IPS-18c (cell line): Measurements from ENCODE around the gene PLEKHM1.

ENCODE experiments used
- H3K4me3 ChIP-seq: 2 replicates; pipeline ENCODE4 v1.7.0; 2013; ENCODE audit warnings: low read depth, mild to moderate bottlenecking, low read length, moderate library complexity; ENCODE audit not compliant: insufficient read depth
- H3K9me3 ChIP-seq: one replicate; pipeline ENCODE4 v1.6.1; 2013; ENCODE audit warnings: mild to moderate bottlenecking, low read length, moderate library complexity; ENCODE audit not compliant: control insufficient read depth, insufficient read depth

PLEKHM1 gene

GRCh38 chr17:45395569-45396415, 94.7 kb downstream of the PLEKHM1 start:
- H3K4me3 ChIP-seq = no peak overlapping the region

DNA sequence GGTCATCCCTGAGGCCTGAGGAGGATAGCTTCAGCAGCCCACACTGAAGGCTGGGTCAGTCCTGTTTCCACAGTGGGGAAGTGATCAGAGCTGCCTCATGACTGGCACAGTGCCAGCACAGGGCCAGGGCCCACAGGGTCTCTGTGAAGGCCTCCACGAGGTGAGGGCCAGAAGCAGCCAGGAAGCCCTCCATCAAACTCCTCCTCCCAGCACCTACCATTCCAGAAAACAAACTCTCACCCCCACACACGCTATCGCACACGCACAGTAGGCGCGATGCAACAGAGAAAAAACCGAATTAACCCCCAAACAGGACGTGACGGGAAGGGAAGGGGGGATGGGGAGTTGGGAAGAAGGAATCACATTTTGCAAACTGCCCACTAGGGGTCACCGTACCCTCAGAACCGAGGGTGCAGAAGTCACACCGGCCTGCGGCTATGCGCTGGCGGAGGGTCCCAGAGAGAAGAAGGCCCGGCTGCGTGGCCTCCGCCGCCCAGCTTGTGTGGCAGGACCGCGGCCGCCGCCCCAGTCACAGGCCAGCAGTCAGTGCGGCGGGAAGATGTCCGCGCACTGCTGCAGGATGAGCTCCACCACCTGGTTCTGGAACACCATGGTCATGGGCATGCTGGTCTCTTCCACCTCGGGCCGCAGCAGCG, 95.5 kb downstream of the PLEKHM1 start:
- Histone ChIP-seq H3K4me3 (peak overlapping the region; percentile 21; the same call in 1 of the 2 replicates), H3K9me3 (peaks cover 2% of the 10 kb centered on the region)

More at GRCh38 chr17:45395569-45396415, 94.7 kb downstream of the PLEKHM1 start:
- peaks cover 2% of the 10 kb centered on the region for H3K9me3 ChIP-seq

GRCh38 chr17:45394564-45394912, 96.0 kb downstream of the PLEKHM1 start:
- H3K9me3 ChIP-seq = peaks cover 2% of the 10 kb centered on the region
- no peak overlapping the region for H3K4me3 ChIP-seq

DNA sequence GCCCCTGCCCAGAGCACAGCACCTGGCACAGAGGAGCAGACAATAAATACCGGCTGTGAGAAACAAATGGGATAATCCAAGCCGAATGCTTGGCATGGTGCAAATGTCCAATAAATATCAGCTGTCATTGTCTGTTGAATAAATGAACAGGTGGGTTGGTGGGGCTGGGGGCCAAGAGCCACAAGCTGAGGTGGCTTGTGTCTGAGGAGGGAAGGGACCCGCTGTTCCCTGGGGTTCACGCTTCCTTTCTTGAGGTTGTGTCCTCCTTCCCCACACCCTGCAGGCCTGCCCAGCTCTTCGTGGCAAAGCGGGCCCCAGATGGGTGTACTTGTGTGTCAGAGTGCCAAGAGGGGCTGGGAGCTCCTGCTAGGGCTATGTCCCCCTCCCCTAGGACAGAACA, 96.4 kb downstream of the PLEKHM1 start:
- H3K9me3 ChIP-seq = peaks cover 2% of the 10 kb centered on the region
- H3K4me3 ChIP-seq = no peak overlapping the region

GRCh38 chr17:45393411-45393810, 97.1 kb downstream of the PLEKHM1 start:
- Histone ChIP-seq H3K9me3 (peaks cover 2% of the 10 kb centered on the region), H3K4me3 (no peak overlapping the region)

DNA sequence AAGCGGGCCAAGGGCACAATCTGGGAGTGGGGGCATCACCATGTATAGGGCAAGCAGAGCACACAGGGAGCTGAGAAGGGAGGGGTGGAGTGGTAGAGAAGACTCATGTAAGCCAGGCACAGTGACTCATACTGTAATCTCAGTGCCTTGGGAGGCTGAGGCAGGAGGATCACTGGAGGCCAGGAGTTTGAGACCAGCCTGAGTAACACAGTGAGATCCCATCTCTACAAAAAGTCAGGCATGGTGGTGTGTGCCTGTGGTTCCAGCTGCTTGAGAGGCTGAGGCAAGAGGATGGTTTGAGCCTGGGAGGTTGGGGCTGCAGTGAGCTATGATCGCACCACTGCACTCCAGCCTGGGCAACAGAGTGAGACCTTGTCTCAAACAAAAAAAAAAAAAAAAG, 98.6 kb downstream of the PLEKHM1 start:
- H3K9me3 ChIP-seq = peaks cover 2% of the 10 kb centered on the region

GRCh38 chr17:45391291-45391690, 99.2 kb downstream of the PLEKHM1 start:
- Histone ChIP-seq H3K9me3 (peaks cover 2% of the 10 kb centered on the region), H3K4me3 (no peak overlapping the region)

More for the DNA sequence above, 98.6 kb downstream of the PLEKHM1 start:
- no peak overlapping the region for H3K4me3 ChIP-seq

DNA sequence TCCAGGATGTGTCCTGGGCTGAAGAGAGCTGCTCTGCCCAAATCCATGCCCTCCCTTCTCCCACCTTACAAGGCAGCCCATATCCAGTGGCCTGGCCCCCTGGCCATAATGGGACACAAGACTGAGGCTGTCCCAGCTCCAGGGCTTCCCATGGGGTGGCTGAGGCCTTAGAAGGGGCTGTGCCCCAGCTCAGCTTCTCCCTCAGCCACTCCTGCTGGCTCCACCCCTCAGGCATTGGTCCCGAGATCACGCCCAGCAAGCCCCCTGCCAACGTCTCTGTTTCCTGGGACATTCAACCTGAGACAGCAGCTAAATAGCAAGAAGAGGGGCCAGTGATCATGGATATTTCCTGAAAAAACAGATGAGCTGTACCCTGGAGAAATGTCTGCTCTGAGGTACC, 101.2 kb downstream of the PLEKHM1 start:
- no peak overlapping the region for H3K4me3 ChIP-seq
- peaks cover 2% of the 10 kb centered on the region for H3K9me3 ChIP-seq

GRCh38 chr17:45388604-45389325, 101.8 kb downstream of the PLEKHM1 start:
- H3K9me3 ChIP-seq = peaks cover 2% of the 10 kb centered on the region
- H3K4me3 ChIP-seq = no peak overlapping the region

DNA sequence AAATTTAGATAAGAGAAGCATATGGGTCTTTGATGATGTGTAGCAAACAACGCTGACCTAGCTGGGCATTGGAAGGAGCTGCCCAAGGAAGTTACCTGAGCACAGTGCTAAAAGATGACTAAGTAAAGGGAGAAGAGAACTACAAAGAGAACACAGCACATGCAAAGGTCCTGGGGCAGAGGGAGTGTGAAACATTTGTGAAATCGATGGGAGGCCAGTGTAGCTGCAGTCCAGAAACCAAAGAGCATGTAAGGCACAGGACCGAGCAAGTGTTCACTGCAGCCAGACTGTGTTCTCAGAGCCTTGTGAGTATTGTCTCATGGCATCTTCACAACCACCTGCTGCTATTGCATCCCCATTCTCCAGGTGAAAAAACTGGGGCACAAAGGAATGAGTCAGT, 102.8 kb downstream of the PLEKHM1 start:
- peaks cover 2% of the 10 kb centered on the region for H3K9me3 ChIP-seq

GRCh38 chr17:45386178-45386577, 104.3 kb downstream of the PLEKHM1 start:
- Histone ChIP-seq H3K4me3 (no peak overlapping the region), H3K9me3 (peaks cover 2% of the 10 kb centered on the region)

More for the DNA sequence above, 102.8 kb downstream of the PLEKHM1 start:
- no peak overlapping the region for H3K4me3 ChIP-seq
